GM12891 (cell line): ENCODE measurements around the gene PHACTR3.

Experiments used
- PAX5 ChIP-seq: IDR thresholded peaks from 2 replicates; pipeline ENCODE4 v1.6.1; 2011; ENCODE audit warnings: low read length, moderate library complexity, mild to moderate bottlenecking; ENCODE audit not compliant: insufficient read depth, severe bottlenecking
- POLR2A ChIP-seq: IDR thresholded peaks from 2 replicates; pipeline ENCODE4 v1.6.1; 2011; ENCODE audit warnings: low read depth, low read length, control low read depth
- POLR2AphosphoS5 ChIP-seq: IDR thresholded peaks from 2 replicates; pipeline ENCODE4 v1.6.1; 2011; ENCODE audit warnings: low read depth, low read length, control low read depth
- TAF1 ChIP-seq: IDR thresholded peaks from 2 replicates; pipeline ENCODE4 v1.6.1; 2011; ENCODE audit warnings: low read depth, low read length, control low read depth

- TF ChIP-seq POLR2A (no peak), TAF1 (no peak), POLR2AphosphoS5 (no peak), PAX5 (no peak)
These were observed 36.5 kb upstream of the PHACTR3 start for GRCh38 chr20:59567585-59568508.
